Ureter (tissue), 1 donor: ENCODE data around the gene CTR9. TPM values are rescaled to one million over a fixed set of nuclear protein-coding genes. Genes with fewer than 3 reads are reported as not detected.
"Not testable (repeated sequence)": the region's sequence is repeated elsewhere in the genome, so short reads cannot be mapped to it uniquely, and the experiment has no call there.

Source experiments
- DNase-seq: peaks from one replicate; pipeline ENCODE4 v3.0.0-alpha.2; 2020; ENCODE audit warnings: low spot score
- total RNA-seq: library from RNA; stranded (reverse); gene quantifications from one replicate; pipeline ENCODE4 v1.2.4, GENCODE V29; 2023
- donor health status: DM: yes; HTN: yes; CAD: no.

CTR9 gene
- total RNA-seq, 1 donor from 2014 or later, result 42.5 TPM

DNA sequence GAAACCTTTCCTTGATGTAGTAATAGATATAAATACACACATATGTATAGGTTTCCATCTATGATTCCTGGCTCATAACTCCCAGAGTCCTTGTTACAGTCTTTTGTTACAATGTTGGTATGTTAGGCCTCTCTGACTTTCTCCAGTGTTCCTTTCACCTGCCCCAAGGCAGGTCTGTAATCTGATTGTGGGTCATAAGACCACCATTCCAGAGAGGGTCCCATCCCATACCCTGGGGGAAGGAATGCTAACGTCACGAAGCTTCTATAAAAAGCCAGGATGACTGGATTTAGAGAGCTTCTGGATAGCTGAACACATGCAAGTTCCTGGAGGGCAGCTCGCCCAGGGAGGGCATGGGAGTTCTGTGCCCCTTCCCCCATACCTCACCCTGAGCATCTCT is 71.4 kb downstream of the CTR9 start:
- DNase-seq, result not testable (repeated sequence)

DNA sequence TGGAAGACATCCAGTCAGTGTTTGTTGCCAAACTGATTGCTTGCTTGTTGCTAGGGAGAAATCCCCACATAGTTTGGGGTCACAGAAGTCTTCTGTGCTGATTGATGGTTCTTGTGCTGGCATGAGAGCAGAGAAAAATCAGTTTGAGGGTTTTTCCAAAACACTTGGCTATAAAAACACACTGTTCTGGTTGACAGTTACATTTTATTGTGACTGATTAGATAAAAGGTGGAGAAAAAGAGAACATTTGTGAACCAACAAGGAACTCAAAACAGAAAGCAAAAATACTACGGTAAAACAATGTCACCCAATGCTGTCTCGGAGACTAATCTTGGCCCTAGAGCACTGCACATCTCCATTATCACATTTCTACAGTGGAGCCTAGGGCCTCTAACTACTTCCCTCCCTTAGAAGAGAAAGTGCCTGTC is 72.1 kb downstream of the CTR9 start:
- DNase-seq, result no peak

DNA sequence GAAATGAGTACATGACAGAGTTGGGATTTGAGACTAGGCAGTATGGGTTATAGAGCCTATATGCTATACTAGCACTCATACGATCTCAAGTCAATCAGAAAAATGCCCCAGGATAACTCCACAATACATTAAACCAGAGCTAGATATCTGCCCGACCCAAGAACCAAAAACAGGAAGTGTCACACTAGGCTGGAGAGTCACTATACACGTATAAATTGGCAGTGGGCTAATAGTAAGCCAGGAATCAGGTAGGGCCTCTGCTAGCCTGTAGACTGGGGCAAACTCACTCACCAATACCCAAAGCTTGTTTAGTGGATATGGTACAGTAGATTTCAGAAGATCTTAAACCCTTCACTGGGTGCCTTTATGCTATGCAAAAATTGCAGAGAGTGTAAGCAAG is 73.8 kb downstream of the CTR9 start:
- no peak for DNase-seq

DNA sequence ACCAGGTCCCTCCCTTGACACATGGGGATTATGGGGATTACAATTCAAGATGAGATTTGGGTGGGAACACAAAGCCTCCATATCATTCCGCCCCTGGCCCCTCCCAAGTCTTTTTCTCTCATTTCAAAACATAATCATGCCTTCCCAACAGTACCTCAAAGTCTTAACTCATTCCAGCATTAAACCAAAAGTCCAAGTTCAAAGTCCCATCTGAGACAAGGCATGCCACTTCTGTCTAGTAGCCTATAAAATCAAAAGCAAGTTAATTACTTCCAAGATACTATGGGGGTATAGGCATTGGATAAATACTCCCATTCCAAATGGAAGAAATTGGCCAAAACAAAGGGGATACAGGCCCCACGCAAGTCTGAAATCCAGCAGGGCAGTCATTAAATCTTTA is 77.4 kb downstream of the CTR9 start:
- no peak for DNase-seq

DNA sequence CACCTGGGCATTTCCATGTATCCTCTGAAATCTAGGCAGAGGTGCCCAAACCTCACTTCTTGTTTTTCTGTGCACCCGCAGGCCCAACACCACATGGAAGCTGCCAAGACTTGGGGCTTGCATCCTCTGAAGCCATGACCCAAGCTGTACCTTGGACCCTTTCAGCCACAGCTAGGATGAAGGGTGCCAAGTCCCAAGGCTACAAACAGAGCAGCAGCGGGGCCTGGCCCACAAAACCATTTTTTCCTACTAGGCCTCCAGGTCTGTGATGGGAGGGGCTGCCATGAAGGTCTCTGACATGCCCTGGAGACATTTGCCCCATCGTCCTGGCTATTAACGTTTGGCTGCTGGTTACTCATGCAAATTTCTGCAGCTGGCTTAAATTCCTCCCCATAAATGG is 78.1 kb downstream of the CTR9 start:
- DNase-seq, result no peak

Other genes starting within 250 kb of the CTR9 start
- gene RNF141, start 210.1 kb upstream of the CTR9 start, total RNA-seq, result 44.6 TPM
- gene LYVE1, start 182.6 kb upstream of the CTR9 start, total RNA-seq, result 30.8 TPM
- gene IRAG1, start 57.5 kb upstream of the CTR9 start, total RNA-seq, result 75.5 TPM
- gene EIF4G2, start 57.7 kb downstream of the CTR9 start, total RNA-seq, result 1,147 TPM
- gene ZBED5, start 106.8 kb downstream of the CTR9 start, total RNA-seq, result 54.0 TPM